K562 (cell line): ENCODE measurements around the gene HPCAL1. TPM values are rescaled to one million over a fixed set of nuclear protein-coding genes. Genes with fewer than 3 reads are reported as not detected.

Experiments used
- BMI1 ChIP-seq: fragments of 150-350 bp; IDR thresholded peaks from 2 replicates; pipeline ENCODE4 v1.6.1; 2014; ENCODE audit warnings: low read length
- CREM ChIP-seq: IDR thresholded peaks from 2 replicates; pipeline ENCODE4 v1.6.1; 2014; ENCODE audit warnings: antibody characterized with exemption, low read depth
- FOS ChIP-seq: IDR thresholded peaks from 3 replicates; pipeline ENCODE4 v1.6.1; 2011; ENCODE audit not compliant: insufficient read length; ENCODE audit errors: extremely low read depth
- HDAC2 ChIP-seq: fragments of 450-650 bp; IDR thresholded peaks from 2 replicates; pipeline ENCODE4 v1.6.1; 2016; ENCODE audit warnings: mild to moderate bottlenecking
- MEF2A ChIP-seq: IDR thresholded peaks from 2 replicates; pipeline ENCODE4 v1.6.1; 2011; ENCODE audit warnings: low read depth, mild to moderate bottlenecking, low read length, moderate library complexity; ENCODE audit not compliant: control insufficient read depth
- MYC ChIP-seq, 2 experiments: fragments of 250-450 bp in 1 of 2; sonication (Bioruptor Pico) in 1 of 2; IDR thresholded peaks; 2 replicates each; pipeline versions ENCODE4 v1.5.1 to v1.6.1; 2012 to 2021; ENCODE audit warnings: low read depth in 2 of 2, borderline replicate concordance in 1 of 2, improper control_type of control experiment in 1 of 2, low read length in 1 of 2, mild to moderate bottlenecking in 1 of 2, moderate library complexity in 1 of 2
- STAG1 ChIP-seq: sonication (generic); formaldehyde crosslinking; IDR thresholded peaks from 2 replicates; pipeline ENCODE4 v1.5.0; 2020; ENCODE audit warnings: missing genetic modification reagents, borderline replicate concordance
- TAF7 ChIP-seq: fragments of 450-650 bp; IDR thresholded peaks from 2 replicates; pipeline ENCODE4 v1.6.1; 2016; ENCODE audit warnings: missing genetic modification characterization, missing compliant biosample characterization
- polyA plus RNA-seq, 8 experiments: library from polyadenylated mRNA; depleted of rRNA in 4 of 8; stranded (reverse) in 5 of 8; unstranded in 3 of 8; fragments of >200 nt; fragmentation: Nextera tagmentation in 2 of 8; fragmentation: Illumina TruSeq in 1 of 8; extraction: Ambion mirVana in 2 of 8; extraction: Trizol in 1 of 8; gene quantifications; 2 replicates each; pipeline versions ENCODE4 v1.2.1 to v1.2.3, GENCODE V29; 2011 to 2014; ENCODE audit warnings: inconsistent platforms in 1 of 8, missing spikeins in 1 of 8
- total RNA-seq, 7 experiments: library from RNA; depleted of rRNA in 6 of 7; stranded (reverse); fragments of >200 nt in 6 of 7; fragmentation: Illumina TruSeq in 2 of 7; extraction: Trizol in 2 of 7; gene quantifications; 2 replicates each; pipeline versions ENCODE4 v1.2.1 to v1.2.3, GENCODE V29; 2011 to 2021; ENCODE audit warnings: low replicate concordance in 1 of 7
- TF ChIP-seq, protein P1 (sequence below): sonication (generic); formaldehyde crosslinking; IDR thresholded peaks from 2 replicates; pipeline ENCODE4 v1.8.1; 2023; ENCODE audit warnings: missing genetic modification reagents, mild to moderate bottlenecking, borderline replicate concordance
- TF ChIP-seq, protein P2 (sequence below): fragments of 450-650 bp; IDR thresholded peaks from 2 replicates; pipeline ENCODE4 v1.6.1; 2016
- TF ChIP-seq, protein P3 (sequence below): fragments of 250-450 bp; sonication (Bioruptor Pico); IDR thresholded peaks from 2 replicates; pipeline ENCODE4 v1.4.0; 2020
- TF ChIP-seq, protein P4 (sequence below): fragments of 250-450 bp; sonication (Bioruptor Pico); IDR thresholded peaks from 2 replicates; pipeline ENCODE4 v1.9.0; 2021; ENCODE audit warnings: mild to moderate bottlenecking
- TF ChIP-seq, protein P5 (sequence below): fragments of 450-650 bp; IDR thresholded peaks from 2 replicates; pipeline ENCODE4 v1.6.1; 2016; ENCODE audit warnings: low read depth, mild to moderate bottlenecking, moderate library complexity
- TF ChIP-seq, protein P6 (sequence below): IDR thresholded peaks from 2 replicates; pipeline ENCODE4 v1.6.1; 2011; ENCODE audit not compliant: insufficient read length; ENCODE audit errors: extremely low read depth
- TF ChIP-seq, protein P7 (sequence below): fragments of 250-450 bp; sonication (Bioruptor Pico); IDR thresholded peaks from 2 replicates; pipeline ENCODE4 v1.4.0; 2020; ENCODE audit warnings: mild to moderate bottlenecking

The HPCAL1 gene
- total and polyA plus RNA-seq, 9 of the 15 experiments (the other 6 are each of a cell fraction or from before 2014, with no cell fraction given): 2.7 to 65.5 (median 23.9) TPM

DNA sequence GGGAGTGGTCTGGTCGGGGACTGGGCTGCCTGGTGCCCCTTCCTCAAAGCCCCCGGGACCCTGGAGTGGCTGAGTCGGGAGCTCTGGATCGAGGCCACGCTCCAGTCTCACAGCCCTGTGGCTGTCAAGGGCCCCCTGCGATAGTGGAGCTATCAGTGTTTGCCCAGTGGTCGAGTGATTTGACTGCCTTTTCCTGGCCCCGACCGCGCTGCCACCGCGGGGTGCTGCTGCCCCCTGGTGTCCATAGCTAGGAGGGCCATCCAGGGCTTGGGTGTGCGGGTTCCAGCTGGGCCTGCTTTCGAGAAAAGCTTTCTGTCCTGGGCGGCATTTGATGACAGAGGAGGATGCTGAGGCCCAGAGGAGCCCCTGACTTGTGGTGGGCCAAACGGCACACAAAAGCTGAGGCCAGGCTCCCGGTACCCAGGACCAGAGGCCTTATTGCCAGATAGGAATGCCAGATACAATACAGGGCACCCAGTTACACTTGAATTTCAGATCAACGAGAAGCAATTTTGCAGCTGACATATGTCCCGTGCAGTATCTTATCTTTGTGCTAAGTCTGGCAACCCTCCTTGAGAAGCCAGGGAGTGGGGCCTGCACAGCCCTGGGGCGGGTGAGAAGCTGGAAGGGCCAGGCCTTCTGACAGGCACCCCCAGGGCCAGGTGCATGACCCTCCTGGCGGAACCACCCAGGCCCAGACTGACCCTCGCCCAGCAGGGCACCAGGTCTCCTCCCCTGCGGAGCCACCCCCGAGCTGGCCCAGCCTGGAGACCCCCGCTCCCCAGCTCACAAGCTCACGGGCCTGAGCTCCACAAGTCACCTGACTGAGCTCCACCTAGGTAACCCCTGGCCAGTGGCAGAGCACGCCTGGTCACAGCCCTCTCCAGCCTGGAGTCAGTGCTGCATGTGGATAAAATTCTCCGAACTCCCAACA is 132.4 kb downstream of the HPCAL1 start (continued):
- TF ChIP-seq, protein P1, sequence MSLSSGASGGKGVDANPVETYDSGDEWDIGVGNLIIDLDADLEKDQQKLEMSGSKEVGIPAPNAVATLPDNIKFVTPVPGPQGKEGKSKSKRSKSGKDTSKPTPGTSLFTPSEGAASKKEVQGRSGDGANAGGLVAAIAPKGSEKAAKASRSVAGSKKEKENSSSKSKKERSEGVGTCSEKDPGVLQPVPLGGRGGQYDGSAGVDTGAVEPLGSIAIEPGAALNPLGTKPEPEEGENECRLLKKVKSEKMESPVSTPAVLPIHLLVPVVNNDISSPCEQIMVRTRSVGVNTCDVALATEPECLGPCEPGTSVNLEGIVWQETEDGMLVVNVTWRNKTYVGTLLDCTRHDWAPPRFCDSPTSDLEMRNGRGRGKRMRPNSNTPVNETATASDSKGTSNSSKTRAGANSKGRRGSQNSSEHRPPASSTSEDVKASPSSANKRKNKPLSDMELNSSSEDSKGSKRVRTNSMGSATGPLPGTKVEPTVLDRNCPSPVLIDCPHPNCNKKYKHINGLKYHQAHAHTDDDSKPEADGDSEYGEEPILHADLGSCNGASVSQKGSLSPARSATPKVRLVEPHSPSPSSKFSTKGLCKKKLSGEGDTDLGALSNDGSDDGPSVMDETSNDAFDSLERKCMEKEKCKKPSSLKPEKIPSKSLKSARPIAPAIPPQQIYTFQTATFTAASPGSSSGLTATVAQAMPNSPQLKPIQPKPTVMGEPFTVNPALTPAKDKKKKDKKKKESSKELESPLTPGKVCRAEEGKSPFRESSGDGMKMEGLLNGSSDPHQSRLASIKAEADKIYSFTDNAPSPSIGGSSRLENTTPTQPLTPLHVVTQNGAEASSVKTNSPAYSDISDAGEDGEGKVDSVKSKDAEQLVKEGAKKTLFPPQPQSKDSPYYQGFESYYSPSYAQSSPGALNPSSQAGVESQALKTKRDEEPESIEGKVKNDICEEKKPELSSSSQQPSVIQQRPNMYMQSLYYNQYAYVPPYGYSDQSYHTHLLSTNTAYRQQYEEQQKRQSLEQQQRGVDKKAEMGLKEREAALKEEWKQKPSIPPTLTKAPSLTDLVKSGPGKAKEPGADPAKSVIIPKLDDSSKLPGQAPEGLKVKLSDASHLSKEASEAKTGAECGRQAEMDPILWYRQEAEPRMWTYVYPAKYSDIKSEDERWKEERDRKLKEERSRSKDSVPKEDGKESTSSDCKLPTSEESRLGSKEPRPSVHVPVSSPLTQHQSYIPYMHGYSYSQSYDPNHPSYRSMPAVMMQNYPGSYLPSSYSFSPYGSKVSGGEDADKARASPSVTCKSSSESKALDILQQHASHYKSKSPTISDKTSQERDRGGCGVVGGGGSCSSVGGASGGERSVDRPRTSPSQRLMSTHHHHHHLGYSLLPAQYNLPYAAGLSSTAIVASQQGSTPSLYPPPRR: no peak
- no peak for TF ChIP-seq HDAC2
- peak; percentile 44 for TF ChIP-seq CREM
- TF ChIP-seq, protein P2, sequence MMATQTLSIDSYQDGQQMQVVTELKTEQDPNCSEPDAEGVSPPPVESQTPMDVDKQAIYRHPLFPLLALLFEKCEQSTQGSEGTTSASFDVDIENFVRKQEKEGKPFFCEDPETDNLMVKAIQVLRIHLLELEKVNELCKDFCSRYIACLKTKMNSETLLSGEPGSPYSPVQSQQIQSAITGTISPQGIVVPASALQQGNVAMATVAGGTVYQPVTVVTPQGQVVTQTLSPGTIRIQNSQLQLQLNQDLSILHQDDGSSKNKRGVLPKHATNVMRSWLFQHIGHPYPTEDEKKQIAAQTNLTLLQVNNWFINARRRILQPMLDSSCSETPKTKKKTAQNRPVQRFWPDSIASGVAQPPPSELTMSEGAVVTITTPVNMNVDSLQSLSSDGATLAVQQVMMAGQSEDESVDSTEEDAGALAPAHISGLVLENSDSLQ: peak; percentile 37; the same call in 1 of the 2 replicates
- no peak for TF ChIP-seq FOS
- TF ChIP-seq, protein P3, sequence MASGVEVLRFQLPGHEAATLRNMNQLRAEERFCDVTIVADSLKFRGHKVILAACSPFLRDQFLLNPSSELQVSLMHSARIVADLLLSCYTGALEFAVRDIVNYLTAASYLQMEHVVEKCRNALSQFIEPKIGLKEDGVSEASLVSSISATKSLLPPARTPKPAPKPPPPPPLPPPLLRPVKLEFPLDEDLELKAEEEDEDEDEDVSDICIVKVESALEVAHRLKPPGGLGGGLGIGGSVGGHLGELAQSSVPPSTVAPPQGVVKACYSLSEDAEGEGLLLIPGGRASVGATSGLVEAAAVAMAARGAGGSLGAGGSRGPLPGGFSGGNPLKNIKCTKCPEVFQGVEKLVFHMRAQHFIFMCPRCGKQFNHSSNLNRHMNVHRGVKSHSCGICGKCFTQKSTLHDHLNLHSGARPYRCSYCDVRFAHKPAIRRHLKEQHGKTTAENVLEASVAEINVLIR (CRISPR knock-in tag): no peak
- TF ChIP-seq MYC (IDR thresholded peaks at IDR 0.05; ENCODE audit: low read depth, low read length): peak; percentile 61; the same call in 1 of the 2 replicates
- no peak for TF ChIP-seq MYC (CRISPR knock-in tag; IDR thresholded peaks at IDR 0.05; ENCODE audit: borderline replicate concordance, low read depth)
- peak; percentile 100 for TF ChIP-seq STAG1 (CRISPR knock-in tag)
- no peak for TF ChIP-seq BMI1
- TF ChIP-seq, protein P4, sequence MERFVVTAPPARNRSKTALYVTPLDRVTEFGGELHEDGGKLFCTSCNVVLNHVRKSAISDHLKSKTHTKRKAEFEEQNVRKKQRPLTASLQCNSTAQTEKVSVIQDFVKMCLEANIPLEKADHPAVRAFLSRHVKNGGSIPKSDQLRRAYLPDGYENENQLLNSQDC (CRISPR knock-in tag): no peak
- no peak for TF ChIP-seq TAF7 (tag)
- TF ChIP-seq, protein P5, sequence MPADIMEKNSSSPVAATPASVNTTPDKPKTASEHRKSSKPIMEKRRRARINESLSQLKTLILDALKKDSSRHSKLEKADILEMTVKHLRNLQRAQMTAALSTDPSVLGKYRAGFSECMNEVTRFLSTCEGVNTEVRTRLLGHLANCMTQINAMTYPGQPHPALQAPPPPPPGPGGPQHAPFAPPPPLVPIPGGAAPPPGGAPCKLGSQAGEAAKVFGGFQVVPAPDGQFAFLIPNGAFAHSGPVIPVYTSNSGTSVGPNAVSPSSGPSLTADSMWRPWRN: peak; percentile 45; the same call in 1 of the 2 replicates
- TF ChIP-seq, protein P6, sequence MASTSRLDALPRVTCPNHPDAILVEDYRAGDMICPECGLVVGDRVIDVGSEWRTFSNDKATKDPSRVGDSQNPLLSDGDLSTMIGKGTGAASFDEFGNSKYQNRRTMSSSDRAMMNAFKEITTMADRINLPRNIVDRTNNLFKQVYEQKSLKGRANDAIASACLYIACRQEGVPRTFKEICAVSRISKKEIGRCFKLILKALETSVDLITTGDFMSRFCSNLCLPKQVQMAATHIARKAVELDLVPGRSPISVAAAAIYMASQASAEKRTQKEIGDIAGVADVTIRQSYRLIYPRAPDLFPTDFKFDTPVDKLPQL: no peak
- TF ChIP-seq, protein P7, sequence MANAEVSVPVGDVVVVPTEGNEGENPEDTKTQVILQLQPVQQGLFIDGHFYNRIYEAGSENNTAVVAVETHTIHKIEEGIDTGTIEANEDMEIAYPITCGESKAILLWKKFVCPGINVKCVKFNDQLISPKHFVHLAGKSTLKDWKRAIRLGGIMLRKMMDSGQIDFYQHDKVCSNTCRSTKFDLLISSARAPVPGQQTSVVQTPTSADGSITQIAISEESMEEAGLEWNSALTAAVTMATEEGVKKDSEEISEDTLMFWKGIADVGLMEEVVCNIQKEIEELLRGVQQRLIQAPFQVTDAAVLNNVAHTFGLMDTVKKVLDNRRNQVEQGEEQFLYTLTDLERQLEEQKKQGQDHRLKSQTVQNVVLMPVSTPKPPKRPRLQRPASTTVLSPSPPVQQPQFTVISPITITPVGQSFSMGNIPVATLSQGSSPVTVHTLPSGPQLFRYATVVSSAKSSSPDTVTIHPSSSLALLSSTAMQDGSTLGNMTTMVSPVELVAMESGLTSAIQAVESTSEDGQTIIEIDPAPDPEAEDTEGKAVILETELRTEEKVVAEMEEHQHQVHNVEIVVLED: no peak
- TF ChIP-seq MEF2A: no peak
